GM04504 (cell line): ENCODE measurements around the gene MOBP.
"Not testable (repeated sequence)": the region's sequence is repeated elsewhere in the genome, so short reads cannot be mapped to it uniquely, and the experiment has no call there.

ENCODE experiments used
- DNase-seq: peaks from one replicate; pipeline ENCODE4 v3.0.0-alpha.2; 2012; ENCODE audit warnings: low read depth

MOBP gene

DNA sequence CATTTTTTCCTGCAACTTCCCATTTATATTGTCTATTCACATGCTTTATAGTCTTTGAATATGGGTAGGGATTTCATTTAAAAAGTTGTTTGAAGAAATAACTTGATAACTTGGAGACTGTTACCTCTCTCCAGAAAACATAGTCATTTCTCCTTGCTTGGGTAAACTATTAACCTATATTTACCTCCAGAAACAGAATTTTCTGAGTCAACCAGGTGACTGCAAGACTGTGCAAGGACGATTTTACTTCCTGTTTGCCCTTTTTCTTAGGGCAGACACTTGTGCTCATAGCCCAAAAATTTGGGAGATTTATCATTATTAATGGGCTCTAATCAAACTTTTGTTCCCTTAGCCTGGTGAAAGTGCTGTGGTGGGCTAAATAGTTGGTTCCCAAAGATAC lies 14.3 kb upstream of the MOBP start:
- DNase-seq = no peak

DNA sequence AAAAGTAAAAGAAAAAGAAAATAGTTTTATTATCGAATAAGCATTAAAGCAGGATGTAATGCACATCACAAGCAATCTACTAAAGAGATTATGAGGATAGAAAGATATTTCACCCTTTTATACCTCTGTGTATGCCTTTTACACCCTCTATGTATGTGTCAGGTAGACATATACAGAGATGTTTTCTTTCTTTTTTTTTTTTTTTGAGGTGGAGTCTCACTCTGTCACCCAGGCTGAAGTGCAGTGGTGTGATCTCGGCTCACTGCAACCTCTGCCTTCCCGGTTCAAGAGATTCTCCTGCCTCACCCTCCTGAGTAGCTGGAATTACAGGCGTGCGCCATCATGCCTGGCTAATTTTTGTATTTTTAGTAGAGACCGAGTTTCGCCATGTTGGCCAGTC lies 13.6 kb upstream of the MOBP start:
- DNase-seq = not testable (repeated sequence)

DNA sequence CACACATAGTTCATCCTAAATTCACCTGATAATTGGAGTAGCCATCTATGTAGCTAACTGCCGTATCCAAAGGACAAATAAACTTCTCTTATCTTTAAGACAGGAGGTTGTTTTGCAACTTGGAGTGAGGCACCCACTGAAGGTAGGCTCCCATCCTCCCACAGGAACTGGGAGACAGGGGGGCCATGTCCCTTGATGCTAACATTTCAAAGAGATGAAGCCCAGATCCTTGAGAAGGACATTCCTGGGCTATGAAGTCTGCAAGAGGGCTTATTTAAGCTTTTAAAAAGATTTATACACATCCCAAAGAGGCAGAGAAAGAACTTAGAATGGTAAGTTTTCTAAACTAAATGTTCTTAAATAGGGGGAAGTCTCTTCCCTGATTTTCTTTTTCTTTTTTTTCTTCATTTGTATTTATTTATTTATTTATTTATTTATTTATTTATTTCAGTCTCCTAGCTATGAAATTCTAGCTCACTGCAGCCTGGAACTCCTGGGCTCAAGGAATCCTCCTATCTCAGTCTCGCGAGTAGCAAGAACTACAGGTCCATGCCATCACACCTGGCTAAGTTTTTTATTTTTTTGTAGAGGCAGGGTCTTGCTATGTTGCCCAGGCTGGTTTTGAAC lies 12.8 kb upstream of the MOBP start:
- no peak for DNase-seq

DNA sequence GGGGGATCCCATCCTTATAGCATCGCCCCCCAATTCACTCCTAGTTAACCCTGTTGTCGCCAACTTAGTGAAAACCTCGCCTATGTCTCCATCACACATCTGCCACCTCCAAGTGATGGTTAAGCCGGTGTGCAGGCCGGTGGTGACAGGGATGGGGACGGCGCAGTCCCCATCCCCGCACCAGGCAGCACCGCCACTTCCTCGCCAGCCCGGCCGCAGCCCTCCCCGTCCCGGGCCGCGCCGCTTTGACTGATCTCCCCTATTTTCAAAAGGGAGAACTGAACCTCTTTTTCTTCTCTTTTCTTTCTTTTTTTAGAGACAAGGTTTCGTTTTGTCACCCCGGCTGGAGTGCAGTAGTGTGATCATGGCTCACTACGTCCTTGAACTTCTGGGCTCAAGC lies 11.3 kb upstream of the MOBP start:
- DNase-seq = no peak

DNA sequence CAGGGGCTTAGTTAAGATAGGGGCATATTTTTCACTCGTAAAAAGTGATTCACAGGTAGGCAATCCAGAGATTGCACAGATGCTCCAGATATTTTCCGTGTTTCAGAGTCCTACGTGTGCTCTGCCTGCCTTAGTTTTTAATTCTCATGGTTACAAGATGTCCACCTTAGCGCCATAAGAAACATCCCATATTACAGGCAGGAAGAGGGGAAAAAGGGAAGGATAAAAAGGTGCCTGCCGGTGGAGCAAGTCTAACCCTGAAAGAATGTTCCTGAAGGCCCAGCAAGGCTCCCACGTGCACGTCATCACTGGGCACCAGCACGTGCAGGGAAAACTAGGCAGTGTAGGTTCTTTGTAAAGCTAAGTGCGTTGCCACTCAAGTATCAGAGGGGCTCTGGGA lies 10.1 kb upstream of the MOBP start:
- DNase-seq = no peak

DNA sequence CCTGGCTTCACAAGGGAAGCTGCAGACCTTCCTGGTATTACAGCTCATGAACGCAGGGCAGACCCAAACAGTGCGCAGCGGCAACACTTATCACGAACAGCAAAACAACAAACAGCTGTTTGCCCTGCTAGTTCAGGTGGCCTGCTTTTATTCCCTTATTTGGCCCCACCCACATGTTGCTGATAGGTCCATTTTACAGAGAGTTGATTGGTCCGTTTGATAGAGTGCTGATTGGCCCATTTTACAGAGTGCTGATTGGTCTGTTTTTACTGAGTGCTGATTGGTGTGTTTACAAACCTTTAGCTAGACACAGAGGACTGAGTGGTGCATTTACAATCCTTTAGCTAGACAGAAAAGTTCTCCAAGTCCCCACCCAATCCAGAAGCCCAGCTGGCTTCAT lies 8.9 kb upstream of the MOBP start:
- not testable (repeated sequence) for DNase-seq

DNA sequence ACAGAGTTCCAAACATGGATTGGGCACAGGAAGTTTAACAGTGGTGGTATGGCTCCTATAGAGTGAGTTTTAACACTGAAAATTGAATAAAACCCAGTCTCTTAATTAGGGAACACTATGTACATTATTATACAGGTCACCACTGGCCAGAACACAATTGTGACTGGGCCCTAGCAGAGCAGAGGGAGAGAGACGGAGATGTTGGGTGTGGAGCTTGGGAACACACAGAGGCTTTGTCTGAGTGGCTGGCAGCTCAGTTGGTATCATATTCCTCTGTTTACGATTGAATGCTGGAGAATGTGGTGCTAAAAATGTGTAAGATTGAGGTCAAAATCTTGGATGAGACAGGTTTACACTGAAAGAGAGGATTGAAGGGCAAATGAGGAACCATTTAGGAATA lies 6.8 kb upstream of the MOBP start:
- no peak for DNase-seq

DNA sequence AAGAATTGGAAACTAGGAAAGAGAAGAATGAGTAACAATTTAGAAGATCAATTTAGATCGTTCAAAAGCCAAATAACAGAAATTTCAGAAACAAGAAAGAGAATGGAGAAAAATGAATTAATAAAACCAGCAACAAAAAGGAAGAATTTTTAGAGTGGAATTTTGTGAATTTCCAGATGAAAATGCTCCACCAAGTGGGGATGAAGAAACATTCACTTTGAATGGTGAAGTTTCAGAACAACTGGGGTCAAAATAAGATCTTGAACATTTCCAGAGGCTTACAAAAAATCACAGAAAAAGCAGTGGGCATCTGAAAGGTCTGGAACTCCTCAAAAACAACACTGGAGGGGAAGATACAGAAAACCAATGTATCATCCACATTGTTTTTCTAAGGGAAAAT lies 4.2 kb upstream of the MOBP start:
- DNase-seq = no peak

DNA sequence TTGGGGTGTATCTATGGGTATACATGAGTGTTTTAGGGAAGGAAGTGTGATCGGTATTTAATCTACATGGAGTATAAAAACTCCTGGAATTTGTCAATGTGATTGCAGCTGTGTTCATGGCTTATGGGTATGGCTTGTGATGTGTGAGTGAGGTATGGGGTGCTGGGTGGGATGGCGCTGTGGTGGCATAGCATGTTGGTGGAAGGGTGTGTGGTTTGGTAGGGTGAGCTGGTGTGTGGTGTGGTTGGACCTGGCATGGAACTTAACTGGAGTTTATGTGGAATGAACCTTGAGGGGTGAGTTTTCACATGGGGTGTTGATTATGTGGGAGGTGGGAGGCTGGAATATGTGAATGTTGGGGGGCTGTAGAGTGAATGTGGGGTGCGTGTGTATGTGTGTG lies 492 bp upstream of the MOBP start:
- DNase-seq = no peak

DNA sequence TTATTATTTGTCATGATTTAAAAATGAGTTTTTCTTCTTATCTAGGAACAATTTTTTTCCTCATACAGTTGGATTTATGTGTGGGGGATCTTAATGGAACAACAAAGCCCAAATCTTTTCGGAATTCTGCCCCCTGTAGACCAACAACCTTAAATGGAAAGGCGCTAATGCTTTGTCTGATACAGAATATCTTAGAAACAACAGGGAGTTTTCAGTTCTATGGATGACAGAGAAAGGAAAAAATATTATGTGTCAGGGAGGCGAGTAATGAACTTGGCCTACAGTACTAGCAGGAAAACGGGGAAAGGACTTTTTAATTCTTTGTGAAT lies 592 bp downstream of the MOBP start:
- DNase-seq = no peak

DNA sequence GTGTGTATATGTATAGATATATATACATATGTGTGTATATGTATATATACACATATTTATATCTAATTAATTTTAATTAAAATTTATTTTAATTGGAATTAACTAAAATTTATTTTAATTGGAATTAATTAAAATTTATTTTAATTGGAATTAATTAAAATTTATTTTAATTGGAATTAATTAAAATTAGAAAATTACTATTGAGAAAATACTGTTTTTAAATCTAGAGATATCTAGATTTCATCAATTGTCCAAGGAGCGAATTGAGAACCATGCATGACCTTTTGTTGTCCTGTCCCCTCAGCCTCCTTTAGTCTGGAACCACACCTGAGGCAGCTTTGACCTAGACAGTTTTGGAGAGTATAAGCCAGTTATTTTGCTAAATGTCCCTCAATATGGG lies 1.8 kb downstream of the MOBP start:
- DNase-seq = no peak

DNA sequence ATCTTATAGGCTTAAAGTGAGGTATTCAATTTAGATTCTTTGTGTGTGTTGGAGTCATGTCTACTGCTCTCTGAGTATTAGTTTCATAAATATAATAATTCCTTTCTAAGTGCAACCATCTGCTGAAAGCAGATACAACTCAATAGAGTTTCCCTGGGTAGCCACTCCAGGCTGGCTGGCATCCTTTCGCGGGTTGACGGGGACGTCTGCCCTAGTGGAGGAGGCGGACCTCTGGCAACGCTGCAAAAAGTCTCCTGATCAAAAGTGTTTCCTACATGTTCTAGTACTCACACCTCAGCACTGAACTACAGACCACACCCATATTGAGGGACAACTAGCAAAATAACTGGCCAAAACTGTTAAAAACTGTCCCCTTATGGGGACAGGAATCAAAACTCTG lies 2.5 kb downstream of the MOBP start:
- DNase-seq = no peak

DNA sequence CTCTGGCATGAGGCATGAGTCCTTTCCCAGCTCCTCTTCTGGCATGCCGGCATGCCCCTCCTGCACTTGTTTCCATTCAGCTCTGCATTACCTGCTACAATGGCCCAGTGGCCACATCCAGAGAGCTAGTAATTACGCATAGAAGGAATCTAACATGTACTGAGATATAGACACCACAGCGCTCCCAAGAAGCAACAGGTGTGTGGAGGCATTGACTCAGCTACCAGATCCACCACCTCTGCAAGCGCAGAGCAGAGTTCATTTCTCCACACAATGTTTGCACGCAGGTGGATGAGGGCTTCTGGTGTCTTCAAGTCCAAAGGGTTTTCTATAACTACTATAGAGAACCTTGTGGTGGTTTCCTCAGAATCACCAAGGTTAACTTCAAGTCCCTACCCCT lies 4.2 kb downstream of the MOBP start:
- no peak for DNase-seq

DNA sequence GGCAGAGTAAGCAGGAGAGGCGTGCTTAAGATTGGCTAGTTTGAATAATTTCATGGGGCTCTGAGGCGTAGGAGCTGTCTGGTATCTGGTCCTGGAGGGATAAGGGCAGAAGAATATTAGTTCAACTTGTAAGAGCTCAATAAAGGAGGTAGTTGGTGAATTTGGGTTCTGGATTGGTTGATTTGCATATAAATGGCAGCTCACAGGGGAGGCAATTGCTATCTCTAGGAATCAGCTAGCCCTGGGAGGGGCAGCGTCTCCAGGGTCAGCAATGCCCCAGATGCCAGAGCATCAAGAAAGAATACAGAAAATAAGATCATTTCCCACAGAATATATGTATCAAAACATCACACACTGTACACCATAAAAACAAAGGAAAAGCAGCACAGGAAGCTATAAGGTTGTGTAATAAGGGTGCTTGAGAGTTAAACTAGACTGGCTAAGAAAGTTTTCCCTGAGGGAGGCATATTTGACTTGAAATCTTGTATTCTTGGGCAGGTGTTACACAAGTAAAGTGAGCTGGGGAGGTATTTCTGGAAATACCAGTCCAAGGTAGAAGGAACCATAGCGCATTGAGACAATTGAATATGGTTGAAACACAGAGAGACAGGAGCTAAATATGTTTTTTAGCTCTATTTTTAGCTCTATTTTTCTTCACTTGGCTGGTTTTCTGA lies 6.1 kb downstream of the MOBP start:
- DNase-seq = no peak

DNA sequence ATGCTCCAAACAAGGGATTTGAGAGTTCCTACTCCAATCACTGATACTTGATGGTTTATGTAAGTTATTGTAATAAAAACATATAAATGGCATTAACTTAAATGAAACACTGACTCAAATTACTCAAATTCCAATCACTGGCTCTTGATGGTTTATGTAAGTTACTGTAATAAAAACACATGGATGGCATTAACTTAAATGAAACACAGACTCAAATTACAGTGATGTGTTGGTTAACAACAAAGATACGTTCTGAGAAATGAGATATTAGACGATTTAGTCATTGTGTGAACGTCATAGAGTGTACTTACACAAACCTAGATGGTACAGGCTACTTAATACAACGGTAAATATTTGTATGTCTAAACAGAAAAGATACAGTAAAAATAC lies 6.6 kb downstream of the MOBP start:
- no peak for DNase-seq

DNA sequence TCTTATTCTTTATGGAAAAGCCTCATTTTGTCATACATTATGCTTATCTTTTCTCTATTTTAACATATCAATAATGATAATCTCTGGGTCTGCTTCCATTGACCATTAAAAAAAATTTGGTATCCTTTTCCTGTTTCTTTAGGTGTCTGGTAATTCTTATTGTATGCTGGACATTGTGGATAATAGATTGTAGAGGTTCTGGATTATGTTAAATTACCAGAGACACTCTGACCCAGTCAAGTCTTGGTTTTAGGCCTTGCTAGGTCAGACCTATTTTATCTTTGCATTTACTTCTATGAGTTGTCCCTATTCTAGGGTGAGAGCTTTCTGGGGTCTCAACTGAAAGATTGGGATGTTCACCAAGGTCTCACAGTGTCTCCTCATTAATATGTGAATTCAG lies 9.3 kb downstream of the MOBP start:
- DNase-seq = no peak

DNA sequence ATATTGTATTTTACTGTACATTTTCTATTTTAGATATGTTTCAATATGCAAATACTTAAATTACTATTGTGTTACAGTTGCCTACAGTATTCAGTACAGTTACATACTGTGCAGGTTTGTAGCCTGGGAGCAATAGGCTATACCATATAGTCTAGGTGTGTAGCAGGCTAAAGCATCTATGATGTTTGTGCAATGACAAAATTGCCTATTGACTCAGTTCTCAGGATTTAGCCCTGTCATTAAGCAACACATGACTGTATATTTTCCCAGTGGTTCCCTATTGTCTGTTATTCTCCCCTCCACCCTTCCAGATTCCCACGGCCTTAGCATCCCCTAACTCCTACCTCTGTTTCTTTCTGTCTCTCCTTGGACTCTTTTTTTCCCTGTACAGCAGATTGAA lies 10.7 kb downstream of the MOBP start:
- DNase-seq = no peak

DNA sequence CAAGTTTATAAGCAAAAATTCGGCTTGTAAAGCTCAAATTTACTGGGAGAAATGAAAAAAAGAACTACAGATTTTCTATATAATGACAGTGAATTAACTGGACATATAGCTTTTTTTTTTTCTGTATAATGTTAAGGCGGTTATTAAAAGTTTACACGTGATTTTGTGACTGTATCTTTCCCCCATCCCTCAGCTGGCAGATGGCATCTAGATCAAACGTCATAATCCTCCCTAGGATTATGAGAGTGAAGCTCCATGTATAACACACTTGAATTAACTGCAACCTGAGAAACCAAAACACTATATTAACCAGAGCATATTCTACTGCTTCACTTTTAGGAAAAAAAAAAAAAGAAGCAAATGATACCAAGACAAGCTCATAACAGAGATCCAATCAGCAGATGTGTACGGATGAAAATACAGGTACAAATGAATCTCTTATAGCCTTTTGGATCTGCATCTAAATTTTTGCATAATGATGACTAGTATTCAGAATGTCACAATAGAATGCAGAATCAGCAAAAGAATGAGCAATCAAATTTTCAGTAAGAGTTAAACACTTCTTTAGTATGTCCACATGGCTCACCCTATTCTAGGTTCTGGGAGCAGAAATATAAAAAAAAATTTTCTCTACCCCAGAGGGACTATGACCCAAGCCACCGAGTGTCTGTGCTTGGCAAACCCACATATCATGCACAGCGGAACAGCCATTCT lies 12.4 kb downstream of the MOBP start:
- no peak for DNase-seq

DNA sequence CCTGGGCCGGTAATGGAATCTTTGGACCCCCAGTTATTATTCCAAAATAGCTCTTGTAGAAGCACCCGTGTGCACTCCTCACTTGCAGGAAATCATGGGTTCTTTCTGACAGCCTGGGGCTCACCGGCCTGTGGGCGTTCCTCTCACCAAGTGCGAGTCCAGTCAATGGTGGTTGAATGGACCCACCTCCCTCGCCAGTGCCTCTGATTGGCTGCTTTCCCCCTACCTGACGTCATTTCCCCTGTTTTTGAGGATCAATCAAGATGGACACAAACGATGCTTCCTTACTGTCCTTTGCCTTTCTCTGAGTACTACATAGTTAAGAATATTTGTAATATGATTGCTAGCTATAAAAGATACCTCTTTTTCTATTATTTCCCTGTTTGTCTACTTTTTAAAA lies 18.1 kb downstream of the MOBP start:
- DNase-seq = no peak

DNA sequence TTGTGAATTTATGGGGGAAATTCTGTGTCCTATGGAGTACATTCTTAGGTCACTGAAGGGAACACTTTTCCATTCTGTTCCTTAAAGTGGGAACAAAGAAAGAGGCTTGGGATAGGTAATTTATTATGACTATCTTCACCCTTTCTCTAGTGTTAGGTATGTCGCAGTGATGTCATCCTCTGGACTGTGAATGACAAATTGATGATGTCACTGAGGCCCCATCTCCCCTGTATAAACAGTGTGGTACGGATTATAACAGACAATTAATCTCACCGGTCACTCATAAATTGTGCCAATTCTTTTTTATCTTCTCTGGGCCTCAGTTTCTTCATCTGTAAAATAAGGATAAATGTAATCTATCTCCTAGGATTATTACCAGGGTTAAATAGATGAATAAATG lies 23.5 kb downstream of the MOBP start:
- DNase-seq = no peak

DNA sequence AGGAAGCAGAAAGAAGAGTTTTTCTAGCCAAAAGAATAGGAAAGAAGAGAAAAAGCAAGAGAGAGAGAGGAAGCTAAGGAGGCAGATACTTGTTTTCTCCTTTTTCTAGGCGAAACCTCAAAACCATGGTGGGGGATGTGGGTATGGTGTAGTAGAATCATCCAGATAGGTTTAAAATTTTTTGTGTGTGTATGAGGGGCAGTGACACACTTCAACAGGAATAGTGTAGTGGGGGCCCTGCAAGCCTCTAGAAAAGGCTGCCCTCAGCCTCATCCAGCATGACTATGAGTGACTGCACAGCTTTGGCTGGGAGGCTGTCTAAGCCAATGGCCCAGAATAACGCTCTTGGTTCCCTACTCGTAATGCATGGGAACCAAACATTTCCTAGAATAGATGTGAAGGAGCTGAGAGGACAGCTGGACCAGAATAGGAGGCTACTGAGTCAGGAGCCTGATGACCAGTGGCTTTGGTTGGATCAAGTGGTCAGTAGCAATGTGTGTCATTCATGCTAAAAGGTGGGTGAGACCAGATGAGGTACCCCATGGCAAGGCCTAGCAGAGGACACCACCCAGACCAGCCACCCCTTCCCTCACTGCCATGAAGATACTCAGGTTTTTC lies 24.4 kb downstream of the MOBP start:
- no peak for DNase-seq

DNA sequence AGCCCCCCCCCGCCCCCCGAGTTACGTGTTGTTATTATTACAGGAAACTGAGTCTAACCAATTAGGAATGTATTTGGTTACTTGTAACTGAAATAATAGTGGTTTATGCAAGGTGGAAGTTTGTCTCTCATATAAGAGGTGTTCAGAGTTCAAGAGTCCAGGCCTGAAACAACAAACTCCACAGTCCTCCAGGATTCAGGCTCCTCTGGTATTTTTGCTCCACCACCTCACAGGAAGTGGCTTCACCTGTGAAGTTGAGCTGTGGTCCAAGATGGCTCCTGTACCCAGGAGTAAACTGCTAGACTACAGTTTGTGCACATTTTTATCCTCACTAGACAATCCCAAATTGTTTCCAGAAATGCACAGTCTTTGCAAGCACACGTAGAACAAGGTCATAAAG lies 27.3 kb downstream of the MOBP start:
- no peak for DNase-seq

DNA sequence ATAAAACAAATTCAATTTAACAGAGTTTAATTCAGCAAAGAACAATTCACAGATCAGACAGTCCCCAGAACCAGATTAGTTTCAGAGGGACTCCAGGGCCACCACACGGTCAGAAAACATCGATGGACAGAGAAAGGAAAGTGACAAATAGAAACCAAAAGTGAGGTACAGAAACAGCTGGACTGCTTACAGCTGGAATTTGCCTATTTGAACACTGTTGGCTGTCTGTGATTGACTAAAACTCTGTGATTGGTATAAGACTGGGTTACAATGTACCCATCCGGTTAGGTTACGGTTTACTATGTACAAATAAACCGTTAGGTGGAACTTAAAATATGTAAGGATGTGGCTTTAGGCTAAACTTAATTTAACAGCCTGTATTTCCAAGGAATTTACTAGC lies 30.3 kb downstream of the MOBP start:
- DNase-seq = no peak
